CD4-positive, alpha-beta memory T cell (primary cell): ENCODE data around the gene UMOD. TPM values are rescaled to one million over a fixed set of nuclear protein-coding genes. Genes with fewer than 3 reads are reported as not detected.
"Not testable (repeated sequence)": the region's sequence is repeated elsewhere in the genome, so short reads cannot be mapped to it uniquely, and the experiment has no call there.

Experiments used
- CTCF ChIA-PET: fragments of 350-600 bp; sonication (Branson Sonifier 250); formaldehyde crosslinking; loops from one replicate; lab custom pipeline; 2021; ENCODE audit warnings: inconsistent platforms; ENCODE audit not compliant: partially characterized antibody; lab: Charles Lee
- POLR2A ChIA-PET: fragments of 350-600 bp; sonication (Branson Sonifier 250); formaldehyde crosslinking; loops from one replicate; lab custom pipeline; 2021; ENCODE audit not compliant: partially characterized antibody; lab: Charles Lee
- DNase-seq, 5 donors: peaks; one replicate each; pipeline versions ENCODE4 v3.0.0 to v3.0.0-alpha.2; 2020 to 2022; ENCODE audit warnings: mixed read lengths in 1 of 5
- H3K27ac ChIP-seq: one replicate; pipeline ENCODE4 v1.7.0; 2013; ENCODE audit warnings: low read depth, low read length
- H3K27me3 ChIP-seq: 2 replicates; pipeline ENCODE4 v1.7.0; 2013; ENCODE audit warnings: mild to moderate bottlenecking, low read length, moderate library complexity; ENCODE audit not compliant: insufficient read depth
- H3K36me3 ChIP-seq: 2 replicates; pipeline ENCODE4 v1.7.0; 2013; ENCODE audit warnings: mild to moderate bottlenecking, low read length, moderate library complexity; ENCODE audit not compliant: insufficient read depth
- H3K4me1 ChIP-seq: 2 replicates; pipeline ENCODE4 v1.7.0; 2013; ENCODE audit warnings: mild to moderate bottlenecking, low read length, moderate library complexity; ENCODE audit not compliant: insufficient read depth
- H3K4me3 ChIP-seq, 2 donors: one replicate each; pipeline ENCODE4 v1.7.0; 2013; ENCODE audit warnings: low read length in 2 of 2, mild to moderate bottlenecking in 1 of 2
- H3K9me3 ChIP-seq, 2 donors: one replicate each; pipeline ENCODE4 v1.7.0; 2013; ENCODE audit warnings: low read length in 2 of 2, control low read depth in 1 of 2; ENCODE audit not compliant: control insufficient read depth in 1 of 2
- H3K27ac Mint-ChIP-seq, 7 donors: one replicate each; pipeline ENCODE4 v1.8.0; 2020 to 2021; ENCODE audit warnings: mixed read lengths in 7 of 7, mild to moderate bottlenecking in 6 of 7, inconsistent platforms in 3 of 7, moderate library complexity in 3 of 7
- H3K27me3 Mint-ChIP-seq, 2 donors: one replicate each; pipeline ENCODE4 v1.8.0; 2020 to 2021; ENCODE audit warnings: mixed read lengths in 2 of 2
- H3K36me3 Mint-ChIP-seq, 2 donors: one replicate each; pipeline ENCODE4 v1.8.0; 2020 to 2021; ENCODE audit warnings: mixed read lengths in 2 of 2, inconsistent platforms in 1 of 2, mild to moderate bottlenecking in 1 of 2
- H3K4me1 Mint-ChIP-seq, 4 donors: one replicate each; pipeline ENCODE4 v1.8.0; 2020 to 2021; ENCODE audit warnings: mixed read lengths in 4 of 4, mild to moderate bottlenecking in 1 of 4
- H3K4me3 Mint-ChIP-seq, 8 donors: one replicate each; pipeline ENCODE4 v1.8.0; 2020 to 2021; ENCODE audit warnings: mixed read lengths in 8 of 8, mild to moderate bottlenecking in 7 of 8, moderate library complexity in 6 of 8, inconsistent platforms in 3 of 8
- H3K9me3 Mint-ChIP-seq, 8 donors: one replicate each; pipeline ENCODE4 v1.8.0; 2020 to 2021; ENCODE audit warnings: mixed read lengths in 8 of 8, mild to moderate bottlenecking in 5 of 8, inconsistent platforms in 3 of 8, moderate library complexity in 1 of 8
- intact Hi-C: fragments of 100-400 bp; cut with micrococcal nuclease; formaldehyde crosslinking; loops from one replicate; pipeline ENCODE4 v1.15.1; 2023
- polyA plus RNA-seq, 2 donors: library from polyadenylated mRNA; unstranded; fragments of 300-500 nt; fragmentation: Illumina TruSeq; gene quantifications; one replicate each; pipeline ENCODE4 v1.2.3, GENCODE V29; 2021
- total RNA-seq, 2 experiments: library from RNA; stranded (reverse); gene quantifications; one replicate each; pipeline ENCODE4 v1.2.3, GENCODE V29; 2021

UMOD gene
- total and polyA plus RNA-seq, 4 experiments from 2014 or later, result not detected

- intact Hi-C loops, result no loop called here
Observed at GRCh38 chr16:20321671-20322070, 30.8 kb downstream of the UMOD start.

GRCh38 chr16:20321051-20321450 is 31.5 kb downstream of the UMOD start:
- H3K36me3 ChIP-seq, H3K9me3 ChIP-seq, H3K9me3 Mint-ChIP-seq, H3K27ac Mint-ChIP-seq, H3K4me1 ChIP-seq, H3K4me3 Mint-ChIP-seq, intact Hi-C loops, H3K27ac ChIP-seq, H3K27me3 ChIP-seq, H3K4me1 Mint-ChIP-seq, DNase-seq, CTCF ChIA-PET, POLR2A ChIA-PET, H3K36me3 Mint-ChIP-seq, H3K4me3 ChIP-seq, H3K27me3 Mint-ChIP-seq: not testable (repeated sequence)

More at GRCh38 chr16:20321671-20322070, 30.8 kb downstream of the UMOD start:
- no peaks in the 10 kb centered on the region for H3K4me1 ChIP-seq
- POLR2A ChIA-PET, result no interaction called here
- no peaks in the 10 kb centered on the region for H3K27me3 ChIP-seq
- Mint-ChIP-seq H3K9me3 (peaks cover 0 to 2% (median 0%) of the 10 kb centered on the region in 8 donors), H3K27me3 (peaks cover 1 to 2% of the 10 kb centered on the region in 2 donors), H3K4me1 (no peaks in the 10 kb centered on the region), H3K4me3 (peak overlapping the region in 1 of 8 donors; percentile 13), H3K27ac (no peak overlapping the region), H3K36me3 (no peaks in the 10 kb centered on the region)
- no peaks in the 10 kb centered on the region for H3K36me3 ChIP-seq
- no peak overlapping the region for H3K4me3 ChIP-seq
- H3K9me3 ChIP-seq, result no peaks in the 10 kb centered on the region
- no peak for DNase-seq
- H3K27ac ChIP-seq, result no peak overlapping the region
- CTCF ChIA-PET, result no interaction called here

- no peaks in the 10 kb centered on the region for H3K9me3 ChIP-seq
- no peak for DNase-seq
- ChIA-PET CTCF (no interaction called here), POLR2A (no interaction called here)
- no peaks in the 10 kb centered on the region for H3K4me1 ChIP-seq
- Mint-ChIP-seq H3K9me3 (peaks cover 0 to 2% (median 0%) of the 10 kb centered on the region in 8 donors), H3K4me3 (no peak overlapping the region), H3K4me1 (no peaks in the 10 kb centered on the region), H3K27me3 (peaks cover 1 to 2% of the 10 kb centered on the region in 2 donors), H3K36me3 (no peaks in the 10 kb centered on the region), H3K27ac (no peak overlapping the region)
- intact Hi-C loops, result no loop called here
- no peaks in the 10 kb centered on the region for H3K27me3 ChIP-seq
- no peaks in the 10 kb centered on the region for H3K36me3 ChIP-seq
- H3K27ac ChIP-seq, result no peak overlapping the region
- no peak overlapping the region for H3K4me3 ChIP-seq
Observed at GRCh38 chr16:20320592-20320991, 31.9 kb downstream of the UMOD start.

GRCh38 chr16:20320178-20320577 is 32.3 kb downstream of the UMOD start:
- CTCF ChIA-PET, result no interaction called here

GRCh38 chr16:20319406-20319805 is 33.1 kb downstream of the UMOD start:
- H3K9me3 ChIP-seq, result no peaks in the 10 kb centered on the region
- ChIA-PET CTCF (no interaction called here), POLR2A (no interaction called here)
- H3K4me1 ChIP-seq, result no peaks in the 10 kb centered on the region
- no peaks in the 10 kb centered on the region for H3K27me3 ChIP-seq
- H3K9me3 Mint-ChIP-seq, result peaks cover 0 to 1% (median 0%) of the 10 kb centered on the region in 8 donors
- peaks cover 1 to 2% of the 10 kb centered on the region in 2 donors for H3K27me3 Mint-ChIP-seq
- H3K36me3 Mint-ChIP-seq, result no peaks in the 10 kb centered on the region
- H3K4me3 ChIP-seq, result no peak overlapping the region
- intact Hi-C loops, result no loop called here
- H3K27ac Mint-ChIP-seq, result no peak overlapping the region
- H3K4me1 Mint-ChIP-seq, result no peaks in the 10 kb centered on the region
- no peak overlapping the region for H3K4me3 Mint-ChIP-seq
- no peak for DNase-seq
- no peak overlapping the region for H3K27ac ChIP-seq
- no peaks in the 10 kb centered on the region for H3K36me3 ChIP-seq

More at GRCh38 chr16:20320178-20320577, 32.3 kb downstream of the UMOD start:
- peaks cover 1 to 2% of the 10 kb centered on the region in 2 donors for H3K27me3 Mint-ChIP-seq
- no peak for DNase-seq
- Histone ChIP-seq H3K36me3 (no peaks in the 10 kb centered on the region), H3K27ac (no peak overlapping the region), H3K9me3 (no peaks in the 10 kb centered on the region), H3K4me1 (no peaks in the 10 kb centered on the region), H3K4me3 (no peak overlapping the region), H3K27me3 (no peaks in the 10 kb centered on the region)
- H3K27ac Mint-ChIP-seq, result no peak overlapping the region
- no peaks in the 10 kb centered on the region for H3K4me1 Mint-ChIP-seq
- peaks cover 0 to 2% (median 0%) of the 10 kb centered on the region in 8 donors for H3K9me3 Mint-ChIP-seq
- intact Hi-C loops, result no loop called here
- POLR2A ChIA-PET, result no interaction called here
- H3K36me3 Mint-ChIP-seq, result no peaks in the 10 kb centered on the region
- no peak overlapping the region for H3K4me3 Mint-ChIP-seq

GRCh38 chr16:20318437-20318836 is 34.1 kb downstream of the UMOD start:
- Histone ChIP-seq H3K9me3 (no peaks in the 10 kb centered on the region), H3K4me3 (no peak overlapping the region), H3K4me1 (no peaks in the 10 kb centered on the region), H3K36me3 (no peaks in the 10 kb centered on the region), H3K27me3 (no peaks in the 10 kb centered on the region), H3K27ac (no peak overlapping the region)
- Mint-ChIP-seq H3K4me3 (no peak overlapping the region), H3K36me3 (no peaks in the 10 kb centered on the region), H3K27me3 (peaks cover 1 to 2% of the 10 kb centered on the region in 2 donors), H3K4me1 (no peaks in the 10 kb centered on the region), H3K27ac (no peak overlapping the region), H3K9me3 (peaks cover 0 to 4% (median 0%) of the 10 kb centered on the region in 8 donors)
- DNase-seq, result no peak
- CTCF ChIA-PET, result no interaction called here
- intact Hi-C loops, result no loop called here
- POLR2A ChIA-PET, result no interaction called here

GRCh38 chr16:20318006-20318405 is 34.5 kb downstream of the UMOD start:
- Histone ChIP-seq H3K9me3 (no peaks in the 10 kb centered on the region), H3K27ac (no peak overlapping the region), H3K36me3 (no peaks in the 10 kb centered on the region), H3K4me1 (no peaks in the 10 kb centered on the region), H3K27me3 (no peaks in the 10 kb centered on the region), H3K4me3 (no peak overlapping the region)
- DNase-seq, result no peak
- CTCF ChIA-PET, result no interaction called here
- H3K4me1 Mint-ChIP-seq, result no peaks in the 10 kb centered on the region
- H3K4me3 Mint-ChIP-seq, result no peak overlapping the region
- intact Hi-C loops, result no loop called here
- no peak overlapping the region for H3K27ac Mint-ChIP-seq
- POLR2A ChIA-PET, result no interaction called here
- H3K27me3 Mint-ChIP-seq, result peaks cover 1 to 2% of the 10 kb centered on the region in 2 donors
- peaks cover 0 to 5% (median 0%) of the 10 kb centered on the region in 8 donors for H3K9me3 Mint-ChIP-seq
- no peaks in the 10 kb centered on the region for H3K36me3 Mint-ChIP-seq

GRCh38 chr16:20317117-20317516 is 35.4 kb downstream of the UMOD start:
- H3K27ac ChIP-seq, result no peak overlapping the region
- ChIA-PET CTCF (no interaction called here), POLR2A (no interaction called here)
- no peaks in the 10 kb centered on the region for H3K9me3 ChIP-seq
- H3K27me3 ChIP-seq, result no peaks in the 10 kb centered on the region
- no peaks in the 10 kb centered on the region for H3K4me1 ChIP-seq
- H3K27ac Mint-ChIP-seq, result no peak overlapping the region
- peaks cover 1 to 2% of the 10 kb centered on the region in 2 donors for H3K27me3 Mint-ChIP-seq
- peaks cover 0 to 5% (median 0%) of the 10 kb centered on the region in 8 donors for H3K9me3 Mint-ChIP-seq
- DNase-seq, result no peak
- H3K4me3 ChIP-seq, result no peak overlapping the region
- H3K4me1 Mint-ChIP-seq, result no peaks in the 10 kb centered on the region
- H3K4me3 Mint-ChIP-seq, result no peak overlapping the region
- H3K36me3 ChIP-seq, result no peaks in the 10 kb centered on the region
- intact Hi-C loops, result no loop called here
- no peaks in the 10 kb centered on the region for H3K36me3 Mint-ChIP-seq
